ENCODE measurements around the gene LYG1.
"Not testable (repeated sequence)": the region's sequence is repeated elsewhere in the genome, so short reads cannot be mapped to it uniquely, and the experiment has no call there.

Gene LYG1

GRCh38 chr2:99299580-99299979, 1.4 kb downstream of the LYG1 start:
- DNase-seq (ENCODE audit: low spot score in 2 of 2) (no peak), ATAC-seq (no peak)
- Mint-ChIP-seq H3K9me3 (no peaks in the 10 kb centered on the region), H3K4me1 (no peaks in the 10 kb centered on the region), H3K4me3 (no peak overlapping the region), H3K36me3 (no peaks in the 10 kb centered on the region), H3K27ac (no peak overlapping the region)

GRCh38 chr2:99297994-99298393, 3.0 kb downstream of the LYG1 start:
- Mint-ChIP-seq H3K4me3 (no peak overlapping the region), H3K4me1 (no peaks in the 10 kb centered on the region), H3K27ac (no peak overlapping the region), H3K36me3 (no peaks in the 10 kb centered on the region), H3K9me3 (no peaks in the 10 kb centered on the region)
- DNase-seq (ENCODE audit: low spot score in 2 of 2) (no peak), ATAC-seq (peak; percentile 59)

DNA sequence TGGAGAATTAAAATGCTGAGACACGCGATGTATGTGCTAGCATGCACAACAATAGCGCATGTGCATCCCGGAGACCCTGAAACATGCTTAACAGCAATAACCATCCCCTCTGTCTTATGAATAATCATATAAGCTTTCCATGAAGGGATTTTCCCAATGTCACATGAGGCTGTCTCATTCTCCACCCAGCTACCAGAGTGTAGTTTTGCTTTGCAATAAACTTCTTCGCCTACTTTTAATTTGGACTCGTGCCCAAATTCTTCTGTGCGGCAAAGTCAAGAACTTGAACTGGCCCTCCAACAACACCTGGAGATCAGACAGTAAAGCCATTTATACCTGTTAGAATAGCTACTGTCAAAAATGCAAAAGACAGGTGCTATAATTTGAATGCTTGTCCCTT, 15.5 kb downstream of the LYG1 start:
- no peak overlapping the region for H3K27ac Mint-ChIP-seq
- DNase-seq (ENCODE audit: low spot score in 2 of 2) (no peak), ATAC-seq (no peak)
- H3K36me3 Mint-ChIP-seq: no peaks in the 10 kb centered on the region
- H3K4me1 Mint-ChIP-seq: no peaks in the 10 kb centered on the region
- no peaks in the 10 kb centered on the region for H3K9me3 Mint-ChIP-seq
- H3K4me3 Mint-ChIP-seq: no peak overlapping the region

- H3K36me3 Mint-ChIP-seq: no peaks in the 10 kb centered on the region
Observed at GRCh38 chr2:99279969-99280695, 20.9 kb downstream of the LYG1 start.

GRCh38 chr2:99278793-99279291, 22.2 kb downstream of the LYG1 start:
- Mint-ChIP-seq H3K36me3 (no peaks in the 10 kb centered on the region), H3K27ac (no peak overlapping the region), H3K4me3 (no peak overlapping the region), H3K4me1 (no peaks in the 10 kb centered on the region), H3K9me3 (no peaks in the 10 kb centered on the region)
- ATAC-seq (no peak), DNase-seq (ENCODE audit: low spot score in 2 of 2) (no peak)

More at GRCh38 chr2:99279969-99280695, 20.9 kb downstream of the LYG1 start:
- DNase-seq (ENCODE audit: low spot score in 2 of 2) (no peak), ATAC-seq (no peak)
- Mint-ChIP-seq H3K4me3 (no peak overlapping the region), H3K27ac (no peak overlapping the region), H3K9me3 (no peaks in the 10 kb centered on the region), H3K4me1 (no peaks in the 10 kb centered on the region)

GRCh38 chr2:99278195-99278765, 22.7 kb downstream of the LYG1 start:
- DNase-seq (ENCODE audit: low spot score in 2 of 2); H3K4me1 Mint-ChIP-seq; H3K36me3 Mint-ChIP-seq; H3K27ac Mint-ChIP-seq; H3K4me3 Mint-ChIP-seq; ATAC-seq; H3K9me3 Mint-ChIP-seq: not testable (repeated sequence)

DNA sequence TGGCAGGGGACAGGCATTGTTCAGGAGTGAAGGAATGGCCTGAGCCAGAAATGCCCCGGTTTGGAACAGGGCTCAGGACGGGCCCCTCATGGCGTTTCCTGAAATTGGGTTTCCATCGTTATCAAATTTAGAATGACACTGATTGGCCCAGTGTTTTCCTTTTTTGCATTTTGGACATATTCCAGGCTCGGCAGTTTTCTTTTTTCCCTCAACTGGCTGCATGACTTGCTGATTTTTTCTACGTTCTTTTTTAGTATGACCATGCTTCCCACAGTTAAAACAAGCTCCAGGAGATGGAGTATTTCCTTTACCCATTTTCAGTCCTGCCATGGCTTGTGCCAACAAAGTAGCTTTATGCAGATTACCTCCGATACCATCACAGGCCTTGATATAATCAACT, 25.1 kb downstream of the LYG1 start:
- ATAC-seq (no peak), DNase-seq (ENCODE audit: low spot score in 2 of 2) (no peak)
- no peaks in the 10 kb centered on the region for H3K4me1 Mint-ChIP-seq
- H3K4me3 Mint-ChIP-seq: no peak overlapping the region
- no peak overlapping the region for H3K27ac Mint-ChIP-seq
- H3K9me3 Mint-ChIP-seq: no peaks in the 10 kb centered on the region
- no peaks in the 10 kb centered on the region for H3K36me3 Mint-ChIP-seq

DNA sequence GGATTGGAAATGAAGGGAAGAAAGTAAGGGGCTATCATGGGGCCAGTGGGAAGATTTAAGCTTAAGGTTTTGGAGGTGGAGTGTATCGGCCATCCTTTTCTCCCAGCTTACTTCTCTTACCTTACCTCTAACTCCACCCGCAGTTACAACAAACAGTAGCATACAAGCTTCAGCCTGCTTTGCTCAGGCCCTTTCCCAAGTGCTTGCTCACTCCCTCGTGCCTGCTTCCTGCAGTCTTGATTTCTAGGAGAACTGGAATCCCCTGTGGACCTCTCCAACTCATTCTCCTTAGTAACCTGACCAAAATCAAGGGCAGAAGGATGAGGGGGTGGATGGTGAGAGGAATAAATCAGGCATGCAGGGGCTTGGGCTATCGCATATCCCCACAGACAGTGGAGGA, 39.8 kb downstream of the LYG1 start:
- Mint-ChIP-seq H3K27ac (no peak overlapping the region), H3K4me3 (no peak overlapping the region), H3K9me3 (no peaks in the 10 kb centered on the region), H3K36me3 (no peaks in the 10 kb centered on the region), H3K4me1 (no peaks in the 10 kb centered on the region)
- no peak for ATAC-seq
- no peak for DNase-seq (ENCODE audit: low spot score in 2 of 2)

DNA sequence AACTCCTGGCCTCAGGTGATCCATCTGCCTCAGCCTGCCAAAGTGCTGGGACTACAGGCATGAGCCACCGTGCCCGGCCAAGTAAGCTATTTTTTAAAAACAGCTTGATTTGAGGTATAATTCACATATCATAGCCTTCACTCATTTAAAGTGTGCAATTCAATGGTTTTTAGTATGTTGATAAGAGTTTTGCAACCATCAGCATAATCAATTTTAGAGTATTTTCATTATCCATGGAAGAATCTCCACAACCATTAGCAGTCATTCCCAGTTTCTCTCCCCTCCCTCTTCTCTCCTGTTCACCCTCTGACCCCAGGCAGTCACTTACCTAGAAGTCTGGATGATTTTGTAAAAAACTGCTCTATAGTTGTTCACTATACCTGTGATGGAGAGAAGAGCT, 40.8 kb downstream of the LYG1 start:
- H3K4me1 Mint-ChIP-seq: no peaks in the 10 kb centered on the region
- ATAC-seq (no peak), DNase-seq (ENCODE audit: low spot score in 2 of 2) (no peak)
- H3K27ac Mint-ChIP-seq: no peak overlapping the region
- no peaks in the 10 kb centered on the region for H3K36me3 Mint-ChIP-seq
- no peak overlapping the region for H3K4me3 Mint-ChIP-seq
- no peaks in the 10 kb centered on the region for H3K9me3 Mint-ChIP-seq

GRCh38 chr2:99259465-99259864, 41.5 kb downstream of the LYG1 start:
- H3K27ac Mint-ChIP-seq: no peak overlapping the region
- H3K4me1 Mint-ChIP-seq: no peaks in the 10 kb centered on the region
- ATAC-seq (no peak), DNase-seq (ENCODE audit: low spot score in 2 of 2) (no peak)
- H3K9me3 Mint-ChIP-seq: no peaks in the 10 kb centered on the region
- no peak overlapping the region for H3K4me3 Mint-ChIP-seq
- no peaks in the 10 kb centered on the region for H3K36me3 Mint-ChIP-seq

DNA sequence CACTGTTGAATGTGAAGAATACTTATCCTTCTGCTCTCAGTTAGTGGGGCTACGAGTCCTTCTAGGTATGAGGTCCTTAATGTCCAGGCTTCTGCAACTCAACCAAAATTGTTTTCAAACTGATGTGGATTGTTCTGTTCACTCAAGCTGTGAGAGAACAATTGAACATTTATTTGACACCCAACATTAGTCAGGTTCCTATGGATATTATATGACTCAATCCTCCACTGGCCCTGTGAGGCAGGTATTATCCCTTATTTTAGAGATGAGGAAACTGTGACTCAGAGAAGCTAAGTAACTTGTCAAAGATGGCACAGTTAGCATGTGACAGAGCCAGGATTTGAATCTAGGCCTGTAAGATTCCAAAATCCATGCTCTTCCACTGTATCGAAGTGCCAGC, 44.3 kb downstream of the LYG1 start:
- Mint-ChIP-seq H3K4me1 (no peaks in the 10 kb centered on the region), H3K36me3 (no peaks in the 10 kb centered on the region), H3K9me3 (no peaks in the 10 kb centered on the region), H3K4me3 (no peak overlapping the region), H3K27ac (no peak overlapping the region)
- ATAC-seq (no peak), DNase-seq (ENCODE audit: low spot score in 2 of 2) (no peak)

GRCh38 chr2:99255491-99256318, 45.3 kb downstream of the LYG1 start, which contains the start of gene LYG2:
TSS of gene LYG2 (minus strand) at chr2:99255666. CDS start at chr2:99254260, 1,406 bp downstream.
- H3K4me1 Mint-ChIP-seq: no peaks in the 10 kb centered on the region
- no peak within 1 kb of the TSS for H3K27ac Mint-ChIP-seq
- no peak within 1 kb of the TSS for H3K4me3 Mint-ChIP-seq
- H3K9me3 Mint-ChIP-seq: no peaks in the 10 kb centered on the region
- ATAC-seq (no peak), DNase-seq (ENCODE audit: low spot score in 2 of 2) (no peak)
- H3K36me3 Mint-ChIP-seq: no peaks in the 10 kb centered on the region

DNA sequence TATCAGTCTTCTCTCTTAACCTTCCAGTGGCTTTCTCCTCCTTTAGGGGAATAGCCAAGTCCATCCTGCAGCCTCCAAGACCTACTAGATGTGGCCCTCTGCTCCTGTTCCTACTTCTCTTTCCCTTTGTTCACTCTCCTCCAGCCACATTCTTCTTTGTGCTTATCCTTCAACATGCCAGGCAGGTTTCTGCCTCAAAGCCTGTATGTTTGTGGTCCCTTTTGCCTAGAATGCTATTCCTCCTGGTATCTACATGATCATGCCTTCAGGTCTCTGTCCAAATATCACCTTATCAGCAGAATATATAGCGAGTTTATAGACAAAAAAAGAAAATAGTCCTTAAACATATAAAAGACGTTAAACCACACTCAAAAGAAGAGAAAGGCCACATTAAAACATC, 51.0 kb downstream of the LYG1 start:
- no peaks in the 10 kb centered on the region for H3K36me3 Mint-ChIP-seq
- H3K4me3 Mint-ChIP-seq: no peak overlapping the region
- DNase-seq (ENCODE audit: low spot score in 2 of 2) (no peak), ATAC-seq (no peak)
- no peak overlapping the region for H3K27ac Mint-ChIP-seq
- H3K9me3 Mint-ChIP-seq: no peaks in the 10 kb centered on the region
- H3K4me1 Mint-ChIP-seq: no peaks in the 10 kb centered on the region

GRCh38 chr2:99242151-99242550, 58.8 kb downstream of the LYG1 start:
- Mint-ChIP-seq H3K9me3 (no peaks in the 10 kb centered on the region), H3K36me3 (no peaks in the 10 kb centered on the region), H3K4me3 (no peak overlapping the region), H3K4me1 (no peaks in the 10 kb centered on the region), H3K27ac (no peak overlapping the region)
- DNase-seq (ENCODE audit: low spot score in 2 of 2) (no peak), ATAC-seq (no peak)

GRCh38 chr2:99240431-99240830, 60.6 kb downstream of the LYG1 start:
- Mint-ChIP-seq H3K4me3 (no peak overlapping the region), H3K9me3 (no peaks in the 10 kb centered on the region), H3K27ac (no peak overlapping the region), H3K4me1 (no peaks in the 10 kb centered on the region), H3K36me3 (no peaks in the 10 kb centered on the region)
- ATAC-seq: no peak
- DNase-seq (ENCODE audit: low spot score in 2 of 2): no peak

- no peaks in the 10 kb centered on the region for H3K36me3 Mint-ChIP-seq
- H3K27ac Mint-ChIP-seq: no peak overlapping the region
- no peak for ATAC-seq
- H3K4me1 Mint-ChIP-seq: no peaks in the 10 kb centered on the region
- no peak for DNase-seq (ENCODE audit: low spot score in 2 of 2)
- H3K4me3 Mint-ChIP-seq: no peak overlapping the region
- H3K9me3 Mint-ChIP-seq: peaks cover 2% of the 10 kb centered on the region
Observed at GRCh38 chr2:99238599-99238998, 62.4 kb downstream of the LYG1 start.
